22Rv1 (cell line): ENCODE data around the gene RANBP17.

Experiments used
- ZFX ChIP-seq: fragments of 450-650 bp; IDR thresholded peaks from 2 replicates; pipeline ENCODE4 v1.6.1; 2017; ENCODE audit warnings: antibody characterized with exemption, borderline replicate concordance
- TF ChIP-seq, protein P1 (sequence below): fragments of 450-650 bp; IDR thresholded peaks from 2 replicates; pipeline ENCODE4 v1.5.1; 2017; ENCODE audit warnings: mild to moderate bottlenecking

DNA sequence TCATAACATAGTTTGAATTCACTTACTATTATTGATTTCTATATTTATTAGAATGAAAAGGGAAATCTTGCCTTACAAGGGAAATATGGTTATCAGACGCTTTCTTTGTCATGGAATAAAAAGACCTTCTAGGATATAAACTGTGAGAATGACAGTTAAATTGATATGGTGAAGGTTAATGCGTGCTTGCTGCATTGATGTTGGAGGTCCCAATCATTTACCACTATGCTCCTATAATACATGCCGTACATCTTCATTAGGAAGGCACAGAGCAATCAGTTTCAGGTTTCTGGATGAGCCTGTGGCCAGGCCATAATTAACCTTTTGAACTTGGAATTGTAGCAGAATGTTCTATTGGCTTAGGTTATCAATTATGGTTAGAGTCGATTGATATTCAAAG is 245.9 kb downstream of the RANBP17 start:
- TF ChIP-seq, protein P1, sequence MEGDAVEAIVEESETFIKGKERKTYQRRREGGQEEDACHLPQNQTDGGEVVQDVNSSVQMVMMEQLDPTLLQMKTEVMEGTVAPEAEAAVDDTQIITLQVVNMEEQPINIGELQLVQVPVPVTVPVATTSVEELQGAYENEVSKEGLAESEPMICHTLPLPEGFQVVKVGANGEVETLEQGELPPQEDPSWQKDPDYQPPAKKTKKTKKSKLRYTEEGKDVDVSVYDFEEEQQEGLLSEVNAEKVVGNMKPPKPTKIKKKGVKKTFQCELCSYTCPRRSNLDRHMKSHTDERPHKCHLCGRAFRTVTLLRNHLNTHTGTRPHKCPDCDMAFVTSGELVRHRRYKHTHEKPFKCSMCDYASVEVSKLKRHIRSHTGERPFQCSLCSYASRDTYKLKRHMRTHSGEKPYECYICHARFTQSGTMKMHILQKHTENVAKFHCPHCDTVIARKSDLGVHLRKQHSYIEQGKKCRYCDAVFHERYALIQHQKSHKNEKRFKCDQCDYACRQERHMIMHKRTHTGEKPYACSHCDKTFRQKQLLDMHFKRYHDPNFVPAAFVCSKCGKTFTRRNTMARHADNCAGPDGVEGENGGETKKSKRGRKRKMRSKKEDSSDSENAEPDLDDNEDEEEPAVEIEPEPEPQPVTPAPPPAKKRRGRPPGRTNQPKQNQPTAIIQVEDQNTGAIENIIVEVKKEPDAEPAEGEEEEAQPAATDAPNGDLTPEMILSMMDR = no peak
- TF ChIP-seq ZFX = no peak
